Measurements from ENCODE around the gene RBM18. TPM values are rescaled to one million over a fixed set of nuclear protein-coding genes. Genes with fewer than 3 reads are reported as not detected.

The RBM18 gene
- total RNA-seq, 3 donors from 2014 or later: 15.6 to 21.5 (median 17.2) TPM

GRCh38 chr9:122246666-122247065 lies 18.0 kb downstream of the RBM18 start:
- no peak for TF ChIP-seq CTCF (IDR thresholded peaks at IDR 0.05)
- no peaks in the 10 kb centered on the region for H3K36me3 ChIP-seq (ENCODE audit: low read depth)
- no peak overlapping the region for H3K4me3 ChIP-seq
- intact Hi-C loops (cut with DNase I, micrococcal nuclease): no loop called here
- DNase-seq (no peak), ATAC-seq (no peak)
- H3K4me1 ChIP-seq (ENCODE audit: low read depth): no peaks in the 10 kb centered on the region
- no peaks in the 10 kb centered on the region for H3K9me3 ChIP-seq

GRCh38 chr9:122244349-122244748 lies 20.3 kb downstream of the RBM18 start:
- no peaks in the 10 kb centered on the region for H3K9me3 ChIP-seq
- ATAC-seq: no peak
- H3K4me1 ChIP-seq (ENCODE audit: low read depth): no peaks in the 10 kb centered on the region
- DNase-seq: no peak
- no peak overlapping the region for H3K4me3 ChIP-seq
- H3K36me3 ChIP-seq (ENCODE audit: low read depth): no peaks in the 10 kb centered on the region
- TF ChIP-seq CTCF (IDR thresholded peaks at IDR 0.05): no peak
- intact Hi-C loops (cut with DNase I, micrococcal nuclease): no loop called here

GRCh38 chr9:122239722-122240121 lies 24.9 kb downstream of the RBM18 start:
- Histone ChIP-seq H3K9me3 (no peaks in the 10 kb centered on the region), H3K4me1 (ENCODE audit: low read depth) (no peaks in the 10 kb centered on the region), H3K4me3 (no peak overlapping the region), H3K36me3 (ENCODE audit: low read depth) (no peaks in the 10 kb centered on the region)
- intact Hi-C loops (cut with DNase I, micrococcal nuclease): no loop called here
- ATAC-seq (no peak), DNase-seq (no peak)
- TF ChIP-seq CTCF (IDR thresholded peaks at IDR 0.05): no peak

- TF ChIP-seq CTCF (IDR thresholded peaks at IDR 0.05): no peak
- Histone ChIP-seq H3K9me3 (no peaks in the 10 kb centered on the region), H3K4me3 (no peak overlapping the region), H3K4me1 (ENCODE audit: low read depth) (no peaks in the 10 kb centered on the region), H3K36me3 (ENCODE audit: low read depth) (no peaks in the 10 kb centered on the region)
- DNase-seq: no peak
- intact Hi-C loops (cut with DNase I, micrococcal nuclease): no loop called here
- no peak for ATAC-seq
Observed at GRCh38 chr9:122236681-122237080, 28.0 kb downstream of the RBM18 start.

GRCh38 chr9:122234022-122234748 lies 30.5 kb downstream of the RBM18 start:
- intact Hi-C loops (cut with DNase I, micrococcal nuclease): no loop called here
- TF ChIP-seq CTCF (IDR thresholded peaks at IDR 0.05): no peak

More at GRCh38 chr9:122234022-122234748, 30.5 kb downstream of the RBM18 start:
- Histone ChIP-seq H3K4me1 (ENCODE audit: low read depth) (no peaks in the 10 kb centered on the region), H3K36me3 (ENCODE audit: low read depth) (no peaks in the 10 kb centered on the region), H3K4me3 (no peak overlapping the region), H3K9me3 (no peaks in the 10 kb centered on the region)
- no peak for DNase-seq
- no peak for ATAC-seq
